Neural progenitor cell (in vitro differentiated cells): ENCODE results near the gene TLE5. TPM values are rescaled to one million over a fixed set of nuclear protein-coding genes. Genes with fewer than 3 reads are reported as not detected.
A peak's percentile ranks its signal among the peaks of the same experiment; 100 is the strongest.
"Not testable (repeated sequence)": the region's sequence is repeated elsewhere in the genome, so short reads cannot be mapped to it uniquely, and the experiment has no call there.

Source experiments
- DNase-seq: peaks from one replicate; pipeline ENCODE4 v3.0.0-alpha.2; 2016; ENCODE audit warnings: low spot score
- H2AFZ ChIP-seq: fragments of 200-600 bp; sonication (generic); replicated peaks from 2 replicates; pipeline ENCODE4 v1.6.1; 2016; ENCODE audit warnings: antibody characterized with exemption
- H3F3A ChIP-seq: fragments of 200-600 bp; sonication (generic); 2 replicates; pipeline ENCODE4 v1.6.1; 2016; ENCODE audit warnings: antibody characterized with exemption, low read depth
- H3K27ac ChIP-seq: fragments of 200-600 bp; sonication (generic); 2 replicates; pipeline ENCODE4 v1.5.1; 2016; ENCODE audit warnings: mild to moderate bottlenecking
- H3K27me3 ChIP-seq: fragments of 200-600 bp; sonication (generic); 2 replicates; pipeline ENCODE4 v1.6.1; 2016; ENCODE audit warnings: mild to moderate bottlenecking, moderate library complexity
- H3K36me3 ChIP-seq: fragments of 200-600 bp; sonication (generic); 2 replicates; pipeline ENCODE4 v1.5.1; 2016
- H3K4me1 ChIP-seq: fragments of 200-600 bp; sonication (generic); 2 replicates; pipeline ENCODE4 v1.6.1; 2016; ENCODE audit warnings: mixed run types
- H3K4me2 ChIP-seq: fragments of 200-600 bp; sonication (generic); 2 replicates; pipeline ENCODE4 v1.6.1; 2016
- H3K4me3 ChIP-seq: fragments of 200-600 bp; sonication (generic); 2 replicates; pipeline ENCODE4 v1.5.1; 2016
- H3K79me2 ChIP-seq: fragments of 200-600 bp; sonication (generic); 2 replicates; pipeline ENCODE4 v1.6.1; 2016; ENCODE audit warnings: low read depth
- H3K9ac ChIP-seq: fragments of 200-600 bp; sonication (generic); 2 replicates; pipeline ENCODE4 v1.6.1; 2016
- H3K9me3 ChIP-seq: fragments of 200-600 bp; sonication (generic); 2 replicates; pipeline ENCODE4 v1.5.1; 2016; ENCODE audit warnings: low read depth
- H4K20me1 ChIP-seq: fragments of 200-600 bp; sonication (generic); 2 replicates; pipeline ENCODE4 v1.6.1; 2016; ENCODE audit warnings: low read depth
- H3K27ac Mint-ChIP-seq: 3 replicates; pipeline ENCODE4 v1.8.0; 2021; ENCODE audit warnings: mixed read lengths
- H3K27me3 Mint-ChIP-seq: 2 replicates; pipeline ENCODE4 v1.8.0; 2022; ENCODE audit warnings: low read depth, mild to moderate bottlenecking, inconsistent platforms, moderate library complexity, mixed read lengths; ENCODE audit not compliant: insufficient read depth
- H3K36me3 Mint-ChIP-seq: 3 replicates; pipeline ENCODE4 v1.8.0; 2021; ENCODE audit warnings: mixed read lengths
- H3K4me1 Mint-ChIP-seq: 3 replicates; pipeline ENCODE4 v1.8.0; 2021; ENCODE audit warnings: mixed read lengths
- H3K4me3 Mint-ChIP-seq: 3 replicates; pipeline ENCODE4 v1.8.0; 2021; ENCODE audit warnings: mild to moderate bottlenecking, moderate library complexity, mixed read lengths
- H3K9me3 Mint-ChIP-seq: 3 replicates; pipeline ENCODE4 v1.8.0; 2020; ENCODE audit warnings: mixed read lengths
- EZH2 ChIP-seq: fragments of 200-600 bp; sonication (generic); IDR thresholded peaks from 2 replicates; pipeline ENCODE4 v1.6.1; 2017; ENCODE audit warnings: antibody characterized with exemption, mild to moderate bottlenecking, moderate library complexity
- EZH2phosphoT487 ChIP-seq: fragments of 200-600 bp; sonication (generic); IDR thresholded peaks from 2 replicates; pipeline ENCODE4 v1.6.1; 2017; ENCODE audit warnings: antibody characterized with exemption
- total RNA-seq: library from RNA; depleted of rRNA; stranded (reverse); fragments of >200 nt; gene quantifications from 2 replicates; pipeline ENCODE4 v1.2.3, GENCODE V29; 2015; ENCODE audit warnings: low replicate concordance
- TF ChIP-seq, protein P1 (sequence below): fragments of 200-600 bp; sonication (generic); IDR thresholded peaks from 2 replicates; pipeline ENCODE4 v1.5.1; 2017; ENCODE audit warnings: antibody characterized with exemption, mild to moderate bottlenecking

TLE5 gene
- total RNA-seq, 1 donor from 2014 or later, result 54.6 TPM

DNA sequence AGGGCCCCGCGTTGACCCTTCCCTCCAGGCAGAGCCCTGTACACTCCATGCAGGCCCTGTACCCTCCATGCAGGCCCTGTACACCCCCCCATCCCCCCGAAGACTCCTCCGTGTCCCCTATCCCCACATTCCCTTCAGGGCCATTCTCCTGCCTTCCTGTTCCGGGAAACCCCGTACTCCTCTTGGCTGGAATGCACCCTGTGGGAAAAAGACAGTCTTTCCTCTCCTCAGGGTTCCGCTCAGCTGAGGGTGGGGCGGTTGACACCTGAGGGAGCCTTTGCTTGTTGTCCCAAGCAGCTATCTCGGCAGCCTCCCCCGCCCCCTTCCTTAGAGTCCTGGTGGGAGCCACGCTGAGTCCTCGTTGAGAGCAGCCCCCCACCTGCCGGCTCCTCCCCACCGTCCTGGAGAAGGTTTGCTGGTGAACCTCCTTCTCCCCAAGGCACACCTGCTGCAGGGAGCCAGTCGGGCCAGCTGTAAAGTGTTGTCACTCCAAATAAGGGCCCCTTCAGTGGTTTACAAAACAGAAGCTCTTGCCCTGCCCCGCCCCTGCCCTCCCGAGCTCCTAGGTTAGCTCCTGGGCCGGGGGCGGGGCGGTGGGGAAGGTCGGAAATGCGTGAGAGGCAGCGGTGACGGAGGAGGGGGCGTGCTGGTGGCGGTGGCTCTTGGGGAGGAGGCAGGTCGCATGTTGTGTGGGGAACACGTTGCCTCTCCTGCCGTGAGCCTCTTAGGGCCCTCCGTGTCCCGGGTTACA lies 33.3 kb upstream of the TLE5 start:
- no peaks in the 10 kb centered on the region for H3K27me3 ChIP-seq
- H3K36me3 Mint-ChIP-seq, result no peaks in the 10 kb centered on the region
- peaks cover 2% of the 10 kb centered on the region for H3K27me3 Mint-ChIP-seq
- H3K9me3 ChIP-seq, result no peaks in the 10 kb centered on the region
- peak overlapping the region; percentile 89 for H3K4me3 Mint-ChIP-seq
- peak overlapping the region; percentile 82 for H3K4me3 ChIP-seq
- DNase-seq, result peak; percentile 88
- H3K9ac ChIP-seq, result peak overlapping the region; percentile 49
- H3K27ac ChIP-seq, result no peak overlapping the region
- H3K4me1 ChIP-seq, result peaks cover 16% of the 10 kb centered on the region
- peaks cover 7% of the 10 kb centered on the region for H3F3A ChIP-seq
- TF ChIP-seq EZH2 (peak; percentile 46), EZH2phosphoT487 (no peak)
- H3K4me1 Mint-ChIP-seq, result peaks cover 25% of the 10 kb centered on the region
- peaks cover 62% of the 10 kb centered on the region for H4K20me1 ChIP-seq
- no peaks in the 10 kb centered on the region for H3K36me3 ChIP-seq
- no peak overlapping the region for H3K27ac Mint-ChIP-seq
- H3K4me2 ChIP-seq, result peak overlapping the region; percentile 99
- H3K79me2 ChIP-seq, result peaks cover 61% of the 10 kb centered on the region
- no peak overlapping the region for H2AFZ ChIP-seq
- H3K9me3 Mint-ChIP-seq, result no peaks in the 10 kb centered on the region

DNA sequence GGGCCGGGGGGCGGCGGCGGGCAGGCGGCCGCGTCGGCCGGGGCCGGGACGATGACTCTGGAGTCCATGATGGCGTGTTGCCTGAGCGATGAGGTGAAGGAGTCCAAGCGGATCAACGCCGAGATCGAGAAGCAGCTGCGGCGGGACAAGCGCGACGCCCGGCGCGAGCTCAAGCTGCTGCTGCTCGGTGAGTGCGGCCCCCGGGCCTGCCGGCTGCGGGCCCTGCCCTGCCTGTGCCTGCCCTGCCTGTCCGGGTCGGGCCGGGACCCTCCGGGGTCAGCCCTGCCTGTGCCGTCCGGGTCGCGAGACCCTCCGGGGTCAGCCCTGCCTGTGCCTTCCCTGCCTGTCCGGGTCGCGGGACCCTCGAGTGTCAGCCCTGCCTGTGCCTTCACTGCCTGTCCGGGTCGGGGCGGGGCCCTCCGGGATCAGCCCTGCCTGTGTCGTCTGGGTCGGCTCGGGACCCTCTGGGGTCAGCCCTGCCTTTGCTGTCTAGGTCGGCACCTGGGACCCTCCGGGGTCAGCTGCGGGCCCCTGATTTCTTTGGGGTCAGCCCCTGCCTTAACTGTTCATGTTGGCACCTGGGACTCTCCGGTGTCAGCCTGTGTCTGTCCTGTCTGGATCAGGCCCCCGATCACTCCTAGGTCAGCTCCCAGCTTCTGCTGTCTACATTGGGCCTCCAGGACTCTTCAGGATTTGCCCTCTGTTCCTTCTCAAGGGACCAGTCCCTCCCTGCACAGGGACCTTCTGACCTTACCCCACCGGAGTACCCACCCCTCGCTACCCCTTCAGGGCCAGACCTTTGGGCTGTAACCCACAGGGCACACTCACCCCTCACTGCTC lies 32.5 kb upstream of the TLE5 start:
- H3K9ac ChIP-seq, result peak overlapping the region; percentile 70
- peaks cover 25% of the 10 kb centered on the region for H3K4me1 Mint-ChIP-seq
- no peak overlapping the region for H3K27ac ChIP-seq
- H3K9me3 Mint-ChIP-seq, result no peaks in the 10 kb centered on the region
- no peaks in the 10 kb centered on the region for H3K36me3 Mint-ChIP-seq
- peak overlapping the region; percentile 89 for H3K4me3 Mint-ChIP-seq
- DNase-seq, result peak; percentile 56
- H3K4me1 ChIP-seq, result peaks cover 16% of the 10 kb centered on the region
- H3F3A ChIP-seq, result peaks cover 7% of the 10 kb centered on the region
- peak overlapping the region; percentile 99 for H3K4me2 ChIP-seq
- H3K36me3 ChIP-seq, result no peaks in the 10 kb centered on the region
- H3K9me3 ChIP-seq, result no peaks in the 10 kb centered on the region
- TF ChIP-seq, protein P1, sequence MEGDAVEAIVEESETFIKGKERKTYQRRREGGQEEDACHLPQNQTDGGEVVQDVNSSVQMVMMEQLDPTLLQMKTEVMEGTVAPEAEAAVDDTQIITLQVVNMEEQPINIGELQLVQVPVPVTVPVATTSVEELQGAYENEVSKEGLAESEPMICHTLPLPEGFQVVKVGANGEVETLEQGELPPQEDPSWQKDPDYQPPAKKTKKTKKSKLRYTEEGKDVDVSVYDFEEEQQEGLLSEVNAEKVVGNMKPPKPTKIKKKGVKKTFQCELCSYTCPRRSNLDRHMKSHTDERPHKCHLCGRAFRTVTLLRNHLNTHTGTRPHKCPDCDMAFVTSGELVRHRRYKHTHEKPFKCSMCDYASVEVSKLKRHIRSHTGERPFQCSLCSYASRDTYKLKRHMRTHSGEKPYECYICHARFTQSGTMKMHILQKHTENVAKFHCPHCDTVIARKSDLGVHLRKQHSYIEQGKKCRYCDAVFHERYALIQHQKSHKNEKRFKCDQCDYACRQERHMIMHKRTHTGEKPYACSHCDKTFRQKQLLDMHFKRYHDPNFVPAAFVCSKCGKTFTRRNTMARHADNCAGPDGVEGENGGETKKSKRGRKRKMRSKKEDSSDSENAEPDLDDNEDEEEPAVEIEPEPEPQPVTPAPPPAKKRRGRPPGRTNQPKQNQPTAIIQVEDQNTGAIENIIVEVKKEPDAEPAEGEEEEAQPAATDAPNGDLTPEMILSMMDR, result no peak
- no peak for TF ChIP-seq EZH2phosphoT487
- no peak for TF ChIP-seq EZH2
- peaks cover 54% of the 10 kb centered on the region for H4K20me1 ChIP-seq
- H3K27me3 ChIP-seq, result no peaks in the 10 kb centered on the region
- peak overlapping the region; percentile 82 for H3K4me3 ChIP-seq
- H2AFZ ChIP-seq, result no peak overlapping the region
- peaks cover 53% of the 10 kb centered on the region for H3K79me2 ChIP-seq
- H3K27me3 Mint-ChIP-seq, result peaks cover 2% of the 10 kb centered on the region
- no peak overlapping the region for H3K27ac Mint-ChIP-seq

DNA sequence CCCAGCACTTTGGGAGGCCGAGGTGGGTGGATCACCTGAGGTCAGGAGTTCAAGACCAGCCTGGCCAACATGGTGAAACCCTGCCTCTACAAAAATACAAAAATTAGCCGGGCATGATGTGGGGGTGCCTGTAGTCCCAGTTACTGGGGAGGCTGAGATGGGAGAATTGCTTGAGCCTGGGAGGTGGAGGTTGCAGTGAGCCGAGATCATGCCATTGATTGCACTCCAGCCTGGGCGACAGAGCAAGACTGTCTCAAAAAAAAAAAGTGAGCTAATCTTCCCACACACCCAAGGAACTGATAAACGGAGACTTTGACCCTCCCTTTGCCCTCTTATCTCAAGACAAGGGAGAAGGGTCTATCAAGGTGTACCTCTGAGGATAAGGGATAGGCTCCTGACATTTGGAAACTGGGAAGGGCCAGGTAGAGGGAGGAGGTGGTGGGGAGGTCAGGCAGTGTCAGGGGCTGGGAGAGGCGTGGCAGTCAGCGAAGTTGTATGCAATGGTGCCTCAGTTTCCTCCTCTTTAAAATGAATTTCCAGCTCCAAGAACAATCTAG lies 27.1 kb upstream of the TLE5 start:
- DNase-seq, H3K4me3 Mint-ChIP-seq, H3K4me3 ChIP-seq, H3K4me2 ChIP-seq, H3K27me3 Mint-ChIP-seq, H3K27ac ChIP-seq, H3K9me3 Mint-ChIP-seq, H3K36me3 ChIP-seq, H3K9ac ChIP-seq, H3K36me3 Mint-ChIP-seq, H3K4me1 ChIP-seq, H3K27me3 ChIP-seq, H3K79me2 ChIP-seq, H3K9me3 ChIP-seq, H2AFZ ChIP-seq, H3K27ac Mint-ChIP-seq, H4K20me1 ChIP-seq, H3K4me1 Mint-ChIP-seq, H3F3A ChIP-seq: not testable (repeated sequence)

DNA sequence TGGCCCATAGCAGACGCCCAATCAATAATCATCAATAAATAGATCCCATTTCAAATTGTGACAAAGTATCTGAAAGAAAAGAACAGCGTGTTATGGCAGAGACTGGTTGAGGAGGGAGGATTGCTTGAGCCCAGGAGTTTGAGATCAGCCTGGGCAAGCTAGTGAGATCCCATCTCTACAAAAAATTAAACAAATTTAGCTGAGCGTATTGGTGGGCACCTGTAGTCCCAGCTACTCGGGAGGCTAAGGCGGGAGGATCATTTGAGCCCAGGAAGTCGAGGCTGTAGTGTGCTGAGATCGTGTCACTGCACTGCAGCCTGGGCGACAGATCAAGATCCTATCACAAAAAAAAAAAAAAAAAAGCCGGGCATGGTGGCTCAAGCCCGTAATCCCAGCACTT lies 25.5 kb upstream of the TLE5 start:
- Histone ChIP-seq H3K79me2 (no peaks in the 10 kb centered on the region), H3K27me3 (no peaks in the 10 kb centered on the region), H3K9ac (no peak overlapping the region), H2AFZ (no peak overlapping the region), H3K4me1 (no peaks in the 10 kb centered on the region), H3F3A (peaks cover under 1% of the 10 kb centered on the region), H3K9me3 (no peaks in the 10 kb centered on the region), H3K4me3 (no peak overlapping the region), H4K20me1 (no peaks in the 10 kb centered on the region), H3K4me2 (no peak overlapping the region), H3K27ac (no peak overlapping the region), H3K36me3 (no peaks in the 10 kb centered on the region)
- Mint-ChIP-seq H3K36me3 (no peaks in the 10 kb centered on the region), H3K9me3 (no peaks in the 10 kb centered on the region), H3K27me3 (peaks cover 2% of the 10 kb centered on the region), H3K27ac (no peak overlapping the region), H3K4me1 (no peaks in the 10 kb centered on the region), H3K4me3 (no peak overlapping the region)
- TF ChIP-seq EZH2phosphoT487, result no peak
- no peak for TF ChIP-seq EZH2
- TF ChIP-seq, protein P1, result no peak
- DNase-seq, result no peak
